T-helper 1 cell (primary cell): ENCODE measurements around the gene MAP3K20.
A peak's percentile ranks its signal among the peaks of the same experiment; 100 is the strongest.

ENCODE experiments used
- DNase-seq, 5 donors: peaks; one replicate each; pipeline ENCODE4 v3.0.0-alpha.2; 2012 to 2020

The MAP3K20 gene

GRCh38 chr2:173051463-173052215, 24.0 kb upstream of the MAP3K20 start:
- DNase-seq, result no peak

GRCh38 chr2:173053043-173053699, 22.5 kb upstream of the MAP3K20 start:
- no peak for DNase-seq

- no peak for DNase-seq
These were observed 21.2 kb upstream of the MAP3K20 start for GRCh38 chr2:173054466-173054865.

- DNase-seq, result no peak
These were observed 18.8 kb upstream of the MAP3K20 start for GRCh38 chr2:173056705-173057364.

GRCh38 chr2:173058097-173058496, 17.5 kb upstream of the MAP3K20 start:
- DNase-seq, result no peak

- DNase-seq, result no peak
These were observed 17.0 kb upstream of the MAP3K20 start for GRCh38 chr2:173058673-173059072.

- DNase-seq, result no peak
These were observed 16.4 kb upstream of the MAP3K20 start for GRCh38 chr2:173059292-173059691.

GRCh38 chr2:173059971-173060461, 15.6 kb upstream of the MAP3K20 start:
- DNase-seq, result no peak

- DNase-seq, result no peak
These were observed 12.8 kb upstream of the MAP3K20 start for GRCh38 chr2:173062801-173063200.

- no peak for DNase-seq
These were observed 11.4 kb upstream of the MAP3K20 start for GRCh38 chr2:173064151-173064805.

GRCh38 chr2:173066887-173067676, 8.6 kb upstream of the MAP3K20 start:
- DNase-seq, result no peak

GRCh38 chr2:173075056-173075780, 428 bp upstream of the MAP3K20 start:
- no peak for DNase-seq

GRCh38 chr2:173076581-173077345, 1.1 kb downstream of the MAP3K20 start:
- DNase-seq, result peak in 1 of 5 donors; percentile 24

GRCh38 chr2:173077506-173078177, 2.0 kb downstream of the MAP3K20 start:
- no peak for DNase-seq

GRCh38 chr2:173079141-173079540, 3.5 kb downstream of the MAP3K20 start:
- DNase-seq, result no peak

GRCh38 chr2:173079973-173080860, 4.6 kb downstream of the MAP3K20 start:
- no peak for DNase-seq

- no peak for DNase-seq
These were observed 11.0 kb downstream of the MAP3K20 start for GRCh38 chr2:173086518-173087213.

GRCh38 chr2:173087214-173087581, 11.6 kb downstream of the MAP3K20 start:
- DNase-seq, result no peak
